Hematopoietic multipotent progenitor cell treated with erythropoietin and hydrocortisone succinate and interleukin-3 and kit ligand, for 6 days (in vitro differentiated cells): ENCODE measurements around the gene CYS1.
"Not testable (repeated sequence)": the region's sequence is repeated elsewhere in the genome, so short reads cannot be mapped to it uniquely, and the experiment has no call there.

Source experiments
- DNase-seq: peaks from one replicate; pipeline ENCODE4 v3.0.0-alpha.2; 2015

The CYS1 gene

DNA sequence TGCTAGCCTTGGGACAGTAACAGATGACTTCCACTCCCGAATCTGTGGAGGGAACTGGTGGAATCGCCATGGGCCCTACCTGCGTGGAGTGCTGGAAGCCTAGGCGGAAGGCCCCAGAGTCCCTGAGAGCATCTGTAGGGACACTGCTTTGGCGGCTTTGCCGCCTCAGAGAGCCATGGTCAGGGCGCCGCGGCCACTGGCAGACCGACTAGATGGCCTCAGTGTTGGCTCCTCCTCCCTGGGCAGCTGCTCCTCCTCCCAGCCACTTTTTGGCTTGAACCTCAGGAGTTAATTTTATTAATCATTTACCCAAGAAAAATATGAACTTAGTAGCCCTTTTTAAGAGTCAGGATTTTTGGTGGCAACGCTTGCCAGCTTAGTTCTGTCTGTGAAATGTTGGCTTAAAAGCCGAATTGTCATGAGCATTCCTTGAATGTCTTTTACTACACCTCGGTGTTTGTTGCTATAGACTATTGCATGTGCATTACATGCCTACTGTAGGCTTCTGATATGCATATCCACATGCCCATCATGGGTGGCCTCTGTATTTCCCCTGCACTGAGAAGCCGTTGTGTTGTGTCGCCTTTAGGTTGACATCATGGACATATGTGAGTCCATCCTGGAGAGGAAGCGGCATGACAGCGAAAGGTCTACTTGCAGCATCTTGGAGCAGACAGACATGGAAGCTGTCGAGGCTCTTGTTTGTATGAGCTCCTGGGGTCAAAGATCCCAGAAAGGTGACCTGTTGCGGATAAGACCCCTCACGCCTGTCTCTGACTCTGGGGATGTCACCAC is 34.5 kb downstream of the CYS1 start:
- no peak for DNase-seq

DNA sequence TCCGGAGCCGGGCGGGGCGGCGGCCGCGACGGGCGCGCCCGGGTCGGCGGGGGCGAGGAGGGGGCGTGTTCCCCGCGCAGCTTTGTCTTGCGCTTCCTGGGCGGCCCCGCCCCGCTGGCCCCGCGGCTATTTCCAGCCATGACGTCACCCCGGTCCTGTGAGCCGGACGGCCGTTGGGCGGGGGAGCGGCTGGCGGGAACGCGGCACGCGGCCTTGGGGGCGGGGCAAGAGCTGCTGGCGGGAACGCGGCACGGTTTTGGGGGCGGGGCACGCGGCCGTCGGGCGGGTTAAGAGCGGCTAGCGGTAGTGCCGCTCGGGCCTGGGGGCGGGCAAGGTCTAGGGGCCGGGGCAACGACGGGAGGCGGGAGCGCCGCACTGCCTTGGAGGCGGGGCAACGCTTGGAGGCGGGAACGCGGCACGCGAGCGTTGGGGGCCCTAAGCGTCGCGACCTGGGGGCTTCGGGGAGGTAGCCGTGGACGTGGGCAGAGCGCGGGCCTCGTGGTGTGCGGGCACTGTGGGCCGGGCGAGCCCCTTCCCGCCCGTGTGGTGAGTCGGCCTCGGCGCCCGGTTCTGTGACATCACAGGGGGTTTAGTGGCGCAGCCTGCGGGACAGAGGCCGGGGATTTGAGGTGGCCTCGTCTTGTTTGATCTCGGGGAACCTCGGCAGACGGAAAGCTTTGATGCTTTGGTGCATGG is 36.2 kb downstream of the CYS1 start:
- peak; percentile 89 for DNase-seq

DNA sequence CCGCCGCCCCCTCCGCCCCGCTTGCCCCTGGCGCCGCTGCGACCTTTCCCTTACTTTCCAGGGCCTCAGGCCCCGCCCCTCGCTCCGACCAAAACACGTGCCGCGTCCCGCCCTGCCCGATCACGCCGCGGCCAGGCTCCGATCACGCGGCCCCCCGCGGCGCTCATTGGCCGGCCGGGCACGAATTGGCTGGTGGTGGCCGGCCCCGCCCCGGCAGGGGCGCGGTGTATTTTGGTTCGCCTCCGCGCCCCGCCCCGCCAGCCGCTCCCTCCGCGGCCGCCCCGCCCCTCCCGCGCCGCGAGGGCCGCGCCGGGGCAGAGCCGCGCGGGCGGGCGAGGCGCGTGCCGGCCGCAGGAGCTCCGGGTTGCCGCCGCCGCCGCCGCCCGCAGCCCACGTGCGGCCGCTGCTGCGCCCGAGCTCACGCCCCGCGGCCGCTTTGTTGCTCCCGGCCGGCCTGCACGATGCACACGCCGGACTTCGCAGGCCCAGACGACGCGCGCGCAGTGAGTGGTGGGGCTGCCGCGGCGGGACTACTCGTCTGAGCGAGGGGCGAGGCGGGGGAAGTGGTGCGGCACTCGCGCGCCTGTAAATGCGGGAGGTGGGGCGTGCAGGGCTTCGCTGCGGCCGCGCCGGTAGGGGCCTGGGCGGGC is 36.8 kb downstream of the CYS1 start, which contains the start of gene KLF11:
Gene KLF11, plus strand, starts transcription at position 295 of the 650 bp plus-strand sequence. Its CDS starts 167 bp downstream, at position 462.
- DNase-seq: peak; percentile 92

GRCh38 chr2:10042301-10043161 is 37.7 kb downstream of the CYS1 start:
- DNase-seq: peak; percentile 41

DNA sequence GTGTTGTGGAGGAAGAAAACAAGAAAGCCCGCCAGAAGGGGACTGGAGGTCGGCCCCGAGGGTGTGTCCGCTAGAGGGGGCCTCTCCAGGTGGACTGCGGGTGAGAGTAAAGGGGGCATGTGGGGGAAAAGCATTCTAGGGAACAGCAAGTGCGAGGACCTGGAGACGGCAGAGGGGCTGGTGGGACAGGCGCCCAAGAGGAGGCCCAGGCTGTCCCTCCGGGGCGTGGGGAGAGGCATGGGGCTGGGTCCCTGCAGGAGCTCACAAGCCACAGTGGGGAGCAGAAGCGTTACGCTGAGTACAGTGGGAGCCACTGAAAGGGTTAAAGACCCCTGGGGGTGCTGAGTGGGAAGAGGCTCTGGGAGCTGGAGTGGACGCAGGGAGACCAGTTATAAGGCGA is 38.5 kb downstream of the CYS1 start:
- no peak for DNase-seq

DNA sequence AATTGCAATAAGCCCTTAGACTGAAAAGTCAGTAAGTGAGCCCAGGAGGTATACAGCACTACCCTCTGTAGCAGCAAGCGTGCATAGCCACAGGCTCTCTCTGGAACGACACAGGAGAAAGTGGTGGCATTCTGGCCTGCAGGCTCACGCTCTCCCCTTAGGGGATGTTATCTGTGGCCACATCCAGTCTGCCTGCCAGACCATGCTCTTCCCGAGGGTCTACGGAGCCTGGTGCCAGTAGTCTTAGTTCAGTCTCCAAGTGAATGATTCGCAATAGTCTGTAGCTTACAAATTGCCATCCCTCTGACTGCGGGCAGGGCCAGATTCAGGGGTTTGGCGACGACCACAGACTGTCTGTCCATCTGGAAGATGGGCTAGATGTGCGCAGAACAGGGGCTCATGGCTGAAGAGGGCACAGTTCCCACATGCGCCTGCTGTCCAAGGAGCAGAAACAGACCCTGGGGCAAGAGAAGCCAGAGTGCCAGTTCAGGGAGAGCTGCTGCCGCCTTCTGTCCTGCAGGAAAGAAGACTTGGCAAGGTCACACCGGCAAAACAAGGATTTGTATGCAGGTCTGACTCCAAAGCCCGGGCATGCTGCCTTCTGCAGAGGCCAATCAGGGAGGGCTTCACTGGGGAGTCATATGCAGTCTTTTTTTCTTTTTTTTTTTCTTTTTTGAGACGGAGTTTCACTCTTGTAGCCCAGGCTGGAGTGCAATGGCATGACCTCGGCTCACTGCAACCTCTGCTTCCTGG is 40.4 kb downstream of the CYS1 start:
- DNase-seq: no peak

DNA sequence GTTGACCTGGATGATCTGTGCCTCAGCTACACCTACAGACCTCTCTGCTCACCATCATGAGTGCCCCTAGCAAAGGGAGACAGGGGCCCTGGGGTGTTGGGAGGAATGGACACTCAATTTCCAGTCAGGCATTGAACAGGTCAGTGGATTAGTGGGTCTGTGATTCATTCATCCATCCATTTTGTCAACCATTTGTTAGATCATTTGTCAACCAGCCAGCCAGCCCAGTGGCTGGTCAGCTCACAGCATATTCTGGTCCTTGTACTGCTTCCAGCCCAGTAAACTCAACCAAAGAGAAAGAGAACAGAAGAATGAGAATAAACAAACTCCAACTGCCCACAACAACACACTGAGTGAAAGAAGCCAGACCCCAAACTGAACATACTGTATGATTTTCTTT is 41.5 kb downstream of the CYS1 start:
- no peak for DNase-seq

DNA sequence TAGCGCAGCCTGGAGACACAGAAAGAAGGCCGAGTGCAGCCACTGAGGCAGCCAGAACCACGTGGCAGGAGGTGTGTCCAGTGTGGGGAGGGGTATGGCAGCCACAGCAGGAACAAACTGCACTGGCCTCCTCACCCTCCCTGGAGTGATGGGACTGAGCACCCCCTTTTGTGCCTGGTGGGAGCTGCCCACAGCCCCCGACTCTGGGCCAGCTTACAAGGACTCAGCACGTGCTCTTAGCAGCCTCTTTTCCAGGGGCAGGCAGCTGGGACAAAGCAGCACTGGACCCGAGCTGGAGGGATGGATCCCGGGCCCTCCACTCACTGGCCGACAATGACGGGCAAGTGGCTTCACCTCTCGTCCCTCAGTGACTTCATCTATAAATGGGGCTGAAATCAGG is 42.1 kb downstream of the CYS1 start:
- no peak for DNase-seq

GRCh38 chr2:10036095-10036884 is 43.9 kb downstream of the CYS1 start:
- peak; percentile 82 for DNase-seq

- DNase-seq: no peak
Observed at GRCh38 chr2:10035633-10036032, 44.6 kb downstream of the CYS1 start.

DNA sequence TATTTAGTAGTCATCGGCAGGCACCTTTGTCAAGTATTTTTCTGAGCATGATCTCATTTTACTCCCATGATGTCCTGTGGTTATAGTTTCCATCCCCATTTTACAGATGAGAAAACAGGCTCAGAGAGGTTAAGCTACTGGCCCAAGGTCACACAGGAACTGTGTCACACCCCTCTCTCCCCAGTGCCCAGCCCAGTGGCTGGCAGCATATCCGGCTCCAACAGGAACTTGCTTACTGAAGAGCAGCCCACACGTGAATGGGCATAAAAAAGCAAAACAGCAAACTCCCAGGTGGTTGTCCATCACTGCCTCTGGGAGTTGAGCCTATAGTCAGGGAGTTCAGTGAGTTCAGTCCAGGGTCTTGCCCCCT is 45.2 kb downstream of the CYS1 start:
- DNase-seq: no peak

- DNase-seq: no peak
Observed at GRCh38 chr2:10034333-10035052, 45.7 kb downstream of the CYS1 start.

DNA sequence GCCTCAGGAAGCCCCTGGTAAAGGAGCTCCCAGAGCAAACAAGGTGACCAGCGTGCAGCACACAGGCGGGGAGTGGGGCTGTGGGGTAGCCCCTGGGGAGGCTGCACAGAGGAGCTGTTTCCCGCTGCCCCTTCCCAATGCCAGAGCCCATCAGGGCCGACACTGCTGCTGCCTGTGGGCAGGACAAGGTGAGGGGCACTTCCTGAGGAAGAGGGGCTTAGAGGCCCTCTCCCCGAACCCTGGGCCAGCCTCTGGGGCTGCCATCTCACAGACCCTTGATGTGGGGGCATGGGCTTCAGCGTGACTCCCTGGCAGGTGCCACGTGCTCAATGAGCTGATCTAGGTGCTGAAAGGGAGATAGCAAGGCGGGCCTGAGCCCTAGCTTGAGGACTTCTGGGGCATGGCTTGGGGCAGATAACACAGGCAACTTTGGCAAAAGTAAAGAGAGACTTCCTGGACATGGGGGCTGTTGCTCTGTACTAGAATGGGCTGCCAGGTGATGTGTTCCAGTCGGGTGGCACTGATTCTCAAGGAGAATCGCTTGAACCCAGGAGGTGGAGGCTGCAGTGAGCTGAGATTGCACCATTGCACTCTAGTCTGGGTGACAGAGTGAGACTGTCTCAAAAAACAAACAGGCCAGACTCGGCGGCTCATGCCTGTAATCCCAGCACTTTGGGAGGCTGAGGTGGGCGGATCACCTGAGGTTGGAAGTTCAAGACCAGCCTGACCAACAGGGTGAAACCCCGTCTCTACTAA is 46.8 kb downstream of the CYS1 start:
- DNase-seq: peak; percentile 86

DNA sequence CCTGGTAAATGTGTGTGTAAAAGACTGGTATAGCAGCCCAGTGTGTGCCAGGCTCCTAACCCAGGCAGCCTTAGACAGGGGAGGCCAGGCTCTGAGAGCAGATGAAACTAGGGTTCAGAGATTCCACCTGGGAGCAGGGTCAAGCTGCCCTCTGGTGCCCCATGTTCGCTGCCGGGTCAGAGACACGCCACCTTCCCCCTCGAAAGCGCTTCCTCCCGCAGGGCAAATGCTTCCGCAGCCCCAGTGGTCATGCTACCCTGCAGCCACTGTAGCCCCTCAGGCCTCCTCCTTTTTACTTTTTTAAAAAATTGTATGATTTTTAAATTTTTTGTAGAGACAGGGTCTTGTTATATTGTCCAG is 47.5 kb downstream of the CYS1 start:
- no peak for DNase-seq

GRCh38 chr2:10031886-10032745 is 48.1 kb downstream of the CYS1 start:
- DNase-seq: no peak

DNA sequence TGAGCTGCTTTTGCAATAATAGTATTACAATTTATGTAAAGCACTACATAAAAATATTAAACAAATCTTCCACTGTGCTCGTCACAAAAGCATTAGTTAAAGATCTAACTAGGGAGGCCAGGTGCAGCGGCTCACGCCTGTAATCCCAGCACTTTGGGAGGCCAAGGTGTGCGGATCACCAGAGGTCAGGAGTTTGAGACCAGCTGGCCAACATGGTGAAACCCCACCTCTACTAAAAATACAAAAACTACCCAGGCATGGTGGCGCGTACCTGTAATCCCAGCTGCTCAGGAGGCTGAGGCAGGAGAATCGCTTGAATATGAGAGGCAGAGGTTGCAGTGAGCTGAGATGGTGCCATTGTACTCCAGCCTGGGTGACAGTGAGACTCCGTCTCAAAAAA is 49.4 kb downstream of the CYS1 start:
- DNase-seq: not testable (repeated sequence)

DNA sequence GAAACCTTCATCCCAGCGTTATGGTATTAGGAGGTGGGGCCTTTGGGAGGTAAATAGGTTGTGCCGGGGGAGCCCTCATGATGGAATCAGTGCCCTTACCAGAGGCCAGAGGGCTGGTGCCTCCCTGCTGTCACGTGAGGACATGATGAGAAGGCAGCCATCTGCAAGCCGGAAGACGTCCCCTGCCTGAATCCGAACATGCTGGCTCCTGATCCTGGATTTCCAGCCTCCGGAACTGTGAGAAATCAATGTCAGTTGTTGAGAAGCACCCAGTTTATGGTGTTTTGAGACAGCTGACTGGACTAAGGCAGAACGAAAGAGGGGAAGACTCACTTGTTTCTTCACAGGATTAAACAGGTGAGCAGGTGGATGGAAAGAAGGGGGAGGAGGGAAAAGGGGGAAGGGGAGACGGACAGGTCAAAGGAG is 49.9 kb downstream of the CYS1 start:
- DNase-seq: peak; percentile 49

- no peak for DNase-seq
Observed at GRCh38 chr2:10029875-10030223, 50.4 kb downstream of the CYS1 start.
